ENCODE measurements around the gene WDR72.
"Not testable (repeated sequence)": the region's sequence is repeated elsewhere in the genome, so short reads cannot be mapped to it uniquely, and the experiment has no call there.

The WDR72 gene

GRCh38 chr15:53759411-53759931 lies at the start of gene WDR72:
WDR72 (minus strand) TSS chr15:53759663; CDS start chr15:53733149, 26,514 bp downstream.
- no peak for DNase-seq (ENCODE audit: low read depth, low spot score)

GRCh38 chr15:53808058-53808706 lies 48.7 kb upstream of the WDR72 start:
- DNase-seq (ENCODE audit: low read depth, low spot score): no peak

- no peak for DNase-seq (ENCODE audit: low read depth, low spot score)
Observed at GRCh38 chr15:53807501-53807900, 48.0 kb upstream of the WDR72 start.

GRCh38 chr15:53802672-53803071 lies 43.2 kb upstream of the WDR72 start:
- DNase-seq (ENCODE audit: low read depth, low spot score): no peak

- no peak for DNase-seq (ENCODE audit: low read depth, low spot score)
Observed at GRCh38 chr15:53791581-53791980, 32.1 kb upstream of the WDR72 start.

- no peak for DNase-seq (ENCODE audit: low read depth, low spot score)
Observed at GRCh38 chr15:53789654-53790375, 30.4 kb upstream of the WDR72 start.

- no peak for DNase-seq (ENCODE audit: low read depth, low spot score)
Observed at GRCh38 chr15:53786401-53786800, 26.9 kb upstream of the WDR72 start.

- DNase-seq (ENCODE audit: low read depth, low spot score): not testable (repeated sequence)
Observed at GRCh38 chr15:53785241-53785640, 25.8 kb upstream of the WDR72 start.

- no peak for DNase-seq (ENCODE audit: low read depth, low spot score)
Observed at GRCh38 chr15:53762916-53763315, 3.5 kb upstream of the WDR72 start.

GRCh38 chr15:53758412-53758811 lies 1.1 kb downstream of the WDR72 start:
- DNase-seq (ENCODE audit: low read depth, low spot score): no peak

- no peak for DNase-seq (ENCODE audit: low read depth, low spot score)
Observed at GRCh38 chr15:53757906-53758305, 1.6 kb downstream of the WDR72 start.

- no peak for DNase-seq (ENCODE audit: low read depth, low spot score)
Observed at GRCh38 chr15:53753813-53754212, 5.7 kb downstream of the WDR72 start.

- DNase-seq (ENCODE audit: low read depth, low spot score): no peak
Observed at GRCh38 chr15:53752406-53752805, 7.1 kb downstream of the WDR72 start.

GRCh38 chr15:53747501-53748068 lies 11.9 kb downstream of the WDR72 start:
- no peak for DNase-seq (ENCODE audit: low read depth, low spot score)

GRCh38 chr15:53746101-53746500 lies 13.4 kb downstream of the WDR72 start:
- DNase-seq (ENCODE audit: low read depth, low spot score): no peak

GRCh38 chr15:53739651-53740050 lies 19.8 kb downstream of the WDR72 start:
- no peak for DNase-seq (ENCODE audit: low read depth, low spot score)

GRCh38 chr15:53739187-53739586 lies 20.3 kb downstream of the WDR72 start:
- no peak for DNase-seq (ENCODE audit: low read depth, low spot score)

- DNase-seq (ENCODE audit: low read depth, low spot score): no peak
Observed at GRCh38 chr15:53721334-53722087, 38.0 kb downstream of the WDR72 start.

GRCh38 chr15:53716909-53717876 lies 42.3 kb downstream of the WDR72 start:
- no peak for DNase-seq (ENCODE audit: low read depth, low spot score)

GRCh38 chr15:53713218-53713617 lies 46.2 kb downstream of the WDR72 start:
- DNase-seq (ENCODE audit: low read depth, low spot score): no peak

GRCh38 chr15:53710906-53711305 lies 48.6 kb downstream of the WDR72 start:
- no peak for DNase-seq (ENCODE audit: low read depth, low spot score)
